Suprapubic skin (tissue), 3 donors: ENCODE measurements around the gene PC.

Experiments
- CTCF ChIP-seq, 2 donors: fragments of 200-600 bp in 1 of 2; fragments of 450-650 bp in 1 of 2; sonication (generic) in 1 of 2; IDR thresholded peaks; one replicate each; pipeline ENCODE4 v1.5.1; 2016 to 2019; ENCODE audit warnings: antibody characterized with exemption in 2 of 2, mild to moderate bottlenecking in 1 of 2, moderate library complexity in 1 of 2
- EP300 ChIP-seq: sonication (generic); formaldehyde crosslinking; IDR thresholded peaks from one replicate; pipeline ENCODE4 v1.6.1; 2017; ENCODE audit warnings: antibody characterized with exemption
- POLR2A ChIP-seq, 2 donors: fragments of 450-650 bp; IDR thresholded peaks; one replicate each; pipeline ENCODE4 v1.6.1; 2017; ENCODE audit warnings: antibody characterized with exemption in 2 of 2, mild to moderate bottlenecking in 2 of 2, moderate library complexity in 2 of 2

- no peak for TF ChIP-seq CTCF (IDR thresholded peaks at IDR 0.05)
- TF ChIP-seq POLR2A (IDR thresholded peaks at IDR 0.05) = no peak
- no peak for TF ChIP-seq EP300
These were observed 73.7 kb downstream of the PC start for GRCh38 chr11:66884443-66884842.
